GM12878 (cell line): ENCODE data around the gene BNC2. TPM values are rescaled to one million over a fixed set of nuclear protein-coding genes. Genes with fewer than 3 reads are reported as not detected.

Source experiments
- ATAC-seq: fragments of 200-7000 bp; cut with Tn5 transposase; 3 replicates; pipeline ENCODE4 v1.9.1; 2020; ENCODE audit warnings: mild to moderate bottlenecking, moderate library complexity
- BruUV-seq: library from RNA; stranded (reverse); fragments of 400-500 nt; replicated peaks from 2 replicates; lab custom pipeline; 2021; lab: Mats Ljungman, UMichigan
- CTCF ChIA-PET: fragments of 300-600 bp; sonication (Branson Sonifier 250); formaldehyde crosslinking; extraction: SDS; loops from one replicate; lab custom pipeline; 2021; ENCODE audit warnings: inconsistent platforms; lab: Yijun Ruan, JAX
- POLR2A ChIA-PET: fragments of 350-600 bp; formaldehyde crosslinking; extraction: SDS; loops from one replicate; lab custom pipeline; 2021; ENCODE audit warnings: inconsistent platforms; lab: Charles Lee
- RAD21 ChIA-PET: fragments of 300-600 bp; sonication (Branson Sonifier 250); formaldehyde crosslinking; loops from one replicate; lab custom pipeline; 2023; ENCODE audit warnings: antibody characterized with exemption; ENCODE audit not compliant: unreplicated experiment; lab: Charles Lee
- SMC1A ChIA-PET: fragments of 300-600 bp; sonication (Branson Sonifier 250); formaldehyde crosslinking; loops from one replicate; lab custom pipeline; 2023; ENCODE audit not compliant: unreplicated experiment, uncharacterized antibody; lab: Charles Lee
- DNase-seq: peaks from one replicate; pipeline ENCODE4 v3.0.0-alpha.2; 2011; ENCODE audit warnings: low read depth, low spot score
- FAIRE-seq: peaks from 3 replicates; lab custom pipeline; 2011; peaks lifted over from hg19 to GRCh38; lab: Jason Lieb, UNC
- H2AFZ ChIP-seq: 2 replicates; pipeline ENCODE4 v1.6.0; 2011; ENCODE audit warnings: low read depth, low read length, control low read depth; ENCODE audit not compliant: control insufficient read depth
- H3K27ac ChIP-seq: 2 replicates; pipeline ENCODE4 v1.5.1; 2011; ENCODE audit warnings: control low read depth; ENCODE audit not compliant: control insufficient read depth, insufficient read depth
- H3K27me3 ChIP-seq, 2 experiments: replicated peaks in 1 of 2; 2 replicates each; pipeline versions ENCODE4 v1.6.0 to v1.6.1; 2011; ENCODE audit warnings: low read length in 1 of 2; ENCODE audit not compliant: control insufficient read depth in 2 of 2, insufficient read depth in 2 of 2
- H3K36me3 ChIP-seq, 2 experiments: 2 replicates each; pipeline ENCODE4 v1.5.1; 2011; ENCODE audit warnings: low read length in 1 of 2; ENCODE audit not compliant: control insufficient read depth in 2 of 2, insufficient read depth in 2 of 2
- H3K4me1 ChIP-seq: 2 replicates; pipeline ENCODE4 v1.6.1; 2011; ENCODE audit warnings: mild to moderate bottlenecking, low read length, moderate library complexity, mixed read lengths; ENCODE audit not compliant: control insufficient read depth, insufficient read depth
- H3K4me2 ChIP-seq: 2 replicates; pipeline ENCODE4 v1.6.0; 2011; ENCODE audit warnings: control low read depth; ENCODE audit not compliant: control insufficient read depth, insufficient read depth
- H3K4me3 ChIP-seq: fragments of 200-600 bp; sonication (generic); 2 replicates; pipeline ENCODE4 v1.5.1; 2016
- H3K79me2 ChIP-seq: 2 replicates; pipeline ENCODE4 v1.6.0; 2011; ENCODE audit warnings: low read length; ENCODE audit not compliant: control insufficient read depth, insufficient read depth
- H3K9ac ChIP-seq: 2 replicates; pipeline ENCODE4 v1.8.0; 2011; ENCODE audit warnings: low read length, control low read depth, mixed read lengths; ENCODE audit not compliant: control insufficient read depth, insufficient read depth
- H3K9me3 ChIP-seq: replicated peaks from 3 replicates; pipeline ENCODE4 v1.5.1; 2011; ENCODE audit warnings: mild to moderate bottlenecking, low read length; ENCODE audit not compliant: control insufficient read depth, insufficient read depth
- H4K20me1 ChIP-seq: 2 replicates; pipeline ENCODE4 v1.6.0; 2011; ENCODE audit not compliant: control insufficient read depth, insufficient read depth
- GABPA ChIP-seq: IDR thresholded peaks from 2 replicates; pipeline ENCODE4 v1.6.1; 2014; ENCODE audit warnings: antibody characterized with exemption, low read depth, mild to moderate bottlenecking, inconsistent platforms
- POLR2AphosphoS2 ChIP-seq: IDR thresholded peaks from 2 replicates; pipeline ENCODE4 v1.6.1; 2011; ENCODE audit warnings: low read depth, mild to moderate bottlenecking, low read length, improper control_type of control experiment, moderate library complexity
- POU2F2 ChIP-seq: IDR thresholded peaks from 3 replicates; pipeline ENCODE4 v1.6.1; 2011; ENCODE audit warnings: low read depth, mild to moderate bottlenecking, low read length, borderline replicate concordance
- ZBTB40 ChIP-seq: fragments of 450-650 bp; IDR thresholded peaks from 2 replicates; pipeline ENCODE4 v1.6.1; 2016; ENCODE audit warnings: mild to moderate bottlenecking, moderate library complexity, borderline replicate concordance
- WGBS: methylation state at CpG from one replicate; pipeline ENCODE4 v1.1.6; 2016; ENCODE audit warnings: low lambda C conversion rate; ENCODE audit not compliant: insufficient replicate concordance, insufficient coverage; ENCODE audit errors: missing lambda C conversion rate; 5-methylcytosine and 5-hydroxymethylcytosine counted together
- in situ Hi-C: fragments of 300-500 bp; cut with MboI; formaldehyde crosslinking; loops from 9 replicates; pipeline ENCODE4 v1.14.3; 2018; ENCODE audit warnings: mixed read lengths
- intact Hi-C: fragments of 100-400 bp; cut with micrococcal nuclease; formaldehyde crosslinking; loops from one replicate; pipeline ENCODE4 v1.14.2; 2022; ENCODE audit not compliant: unreplicated experiment
- polyA plus RNA-seq, 11 experiments: library from polyadenylated mRNA; depleted of rRNA in 4 of 11; unstranded in 6 of 11; stranded (reverse) in 5 of 11; fragments of >200 nt; fragmentation: Nextera tagmentation in 4 of 11; fragmentation: Illumina TruSeq in 1 of 11; extraction: Ambion mirVana in 4 of 11; extraction: Trizol in 1 of 11; gene quantifications; 1 replicate in 1 of 11; 2 replicates in 10 of 11; pipeline versions ENCODE4 v1.2.1 to v1.2.3, GENCODE V29; 2011 to 2016; ENCODE audit warnings: inconsistent platforms in 2 of 11, missing spikeins in 2 of 11, low read depth in 1 of 11
- total RNA-seq, 4 experiments: library from RNA; depleted of rRNA in 3 of 4; stranded (reverse); fragments of >200 nt in 3 of 4; fragmentation: Illumina TruSeq in 1 of 4; extraction: Trizol in 1 of 4; gene quantifications; 2 replicates each; pipeline versions ENCODE4 v1.2.1 to v1.2.3, GENCODE V29; 2013 to 2021

The BNC2 gene
- total and polyA plus RNA-seq, 10 of the 15 experiments (the other 5 are each of a cell fraction or from before 2014, with no cell fraction given), result 0.05 to 14.5 (median 0.26) TPM

- no peak overlapping the region for H3K4me3 ChIP-seq
- no peaks in the 10 kb centered on the region for H3K36me3 ChIP-seq
- TF ChIP-seq POLR2AphosphoS2, result no peak
- no peak for TF ChIP-seq POU2F2
- no peak for TF ChIP-seq ZBTB40
- no peak for TF ChIP-seq GABPA
- H3K27ac ChIP-seq, result no peak overlapping the region
- H3K4me1 ChIP-seq, result no peaks in the 10 kb centered on the region
- no peaks in the 10 kb centered on the region for H3K79me2 ChIP-seq
- no peak overlapping the region for H3K4me2 ChIP-seq
- no peak overlapping the region for H2AFZ ChIP-seq
- ChIA-PET SMC1A (interaction anchor here (1.1 to 2.6 kb wide), 2 partner anchors 9 to 12 kb away, joined by 3 to 10 read pairs; no protein-coding TSS in a partner anchor), CTCF (interaction anchor here (0.7 to 1.1 kb wide), 2 partner anchors 11 to 941 kb away, joined by 3 read pairs; no protein-coding TSS in a partner anchor), RAD21 (no interaction called here), POLR2A (no interaction called here)
- WGBS, result 0% methylated on average over 1 of the region's 1 CpG
- H3K9ac ChIP-seq, result no peak overlapping the region
- no TSS peak for BruUV-seq
- no peaks in the 10 kb centered on the region for H4K20me1 ChIP-seq
- DNase-seq, result no peak
- no peak for FAIRE-seq
- in situ Hi-C loops (no loop called here), intact Hi-C loops (no loop called here)
- H3K27me3 ChIP-seq, result no peaks in the 10 kb centered on the region
- no peak for ATAC-seq
- H3K9me3 ChIP-seq, result no peaks in the 10 kb centered on the region
Measured at GRCh38 chr9:16555802-16556201, 314.7 kb downstream of the BNC2 start.
